HUES48 (cell line): ENCODE results near the gene TMEM191C.
"Not testable (repeated sequence)": the region's sequence is repeated elsewhere in the genome, so short reads cannot be mapped to it uniquely, and the experiment has no call there.

Source experiments
- H3K27ac ChIP-seq: one replicate; pipeline ENCODE4 v1.7.0; 2013; ENCODE audit warnings: low read depth, low read length, inconsistent platforms
- H3K27me3 ChIP-seq: 2 replicates; pipeline ENCODE4 v1.6.1; 2013; ENCODE audit warnings: mild to moderate bottlenecking, low read length; ENCODE audit not compliant: control insufficient read depth, insufficient read depth
- H3K36me3 ChIP-seq: 2 replicates; pipeline ENCODE4 v1.6.1; 2013; ENCODE audit warnings: low read length; ENCODE audit not compliant: control insufficient read depth, insufficient read depth
- H3K4me1 ChIP-seq: 2 replicates; pipeline ENCODE4 v1.6.1; 2013; ENCODE audit warnings: mild to moderate bottlenecking, low read length; ENCODE audit not compliant: control insufficient read depth, insufficient read depth
- H3K4me3 ChIP-seq: 2 replicates; pipeline ENCODE4 v1.5.1; 2013; ENCODE audit warnings: mild to moderate bottlenecking, low read depth, low read length
- H3K9ac ChIP-seq: 2 replicates; pipeline ENCODE4 v1.6.1; 2013; ENCODE audit warnings: mild to moderate bottlenecking, low read depth, low read length, moderate library complexity
- H3K9me3 ChIP-seq: 2 replicates; pipeline ENCODE4 v1.6.1; 2013; ENCODE audit warnings: low read length; ENCODE audit not compliant: control insufficient read depth, insufficient read depth

TMEM191C gene

GRCh38 chr22:21467337-21468193 lies at the start of gene TMEM191C:
TSS of gene TMEM191C (plus strand) at chr22:21467387. CDS start at chr22:21467460, 73 bp downstream.
- Histone ChIP-seq H3K27ac (peak within 1 kb of the TSS; percentile 64), H3K4me3 (peak within 1 kb of the TSS; percentile 49)
- not testable (repeated sequence) for H3K4me1 ChIP-seq, H3K9me3 ChIP-seq, H3K36me3 ChIP-seq, H3K9ac ChIP-seq, H3K27me3 ChIP-seq

DNA sequence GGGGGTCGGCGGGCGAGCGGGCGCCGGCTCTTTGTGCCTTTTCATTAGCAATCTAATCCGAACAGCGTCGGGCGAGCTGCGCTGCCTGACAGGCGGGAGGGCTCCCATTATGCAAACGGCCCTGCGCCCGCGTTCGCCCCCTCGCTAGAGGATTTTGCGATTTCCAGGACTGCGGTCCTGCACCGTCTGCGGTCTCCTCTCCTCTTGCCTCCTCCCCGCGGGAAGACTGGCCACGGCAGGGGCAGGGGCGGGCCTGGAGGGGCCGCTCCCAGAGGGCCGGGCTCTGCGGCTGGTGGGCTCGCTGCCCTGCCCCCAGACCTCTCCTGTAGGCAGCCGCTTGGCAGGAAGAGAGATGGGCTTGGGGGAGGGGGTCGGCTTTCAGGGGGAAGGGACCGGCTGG lies 49.3 kb upstream of the TMEM191C start:
- not testable (repeated sequence) for H3K9ac ChIP-seq, H3K36me3 ChIP-seq, H3K27ac ChIP-seq, H3K27me3 ChIP-seq, H3K4me1 ChIP-seq, H3K9me3 ChIP-seq
- peak overlapping the region; percentile 55; the same call in 1 of the 2 replicates for H3K4me3 ChIP-seq

GRCh38 chr22:21418974-21419638 lies 48.1 kb upstream of the TMEM191C start:
- not testable (repeated sequence) for H3K9ac ChIP-seq, H3K36me3 ChIP-seq, H3K27me3 ChIP-seq, H3K9me3 ChIP-seq, H3K4me3 ChIP-seq, H3K4me1 ChIP-seq, H3K27ac ChIP-seq

GRCh38 chr22:21420180-21420763 lies 46.9 kb upstream of the TMEM191C start:
- H3K27ac ChIP-seq, H3K36me3 ChIP-seq, H3K4me1 ChIP-seq, H3K27me3 ChIP-seq, H3K4me3 ChIP-seq, H3K9ac ChIP-seq, H3K9me3 ChIP-seq: not testable (repeated sequence)

- not testable (repeated sequence) for H3K9ac ChIP-seq, H3K27ac ChIP-seq, H3K27me3 ChIP-seq, H3K4me1 ChIP-seq, H3K36me3 ChIP-seq, H3K9me3 ChIP-seq, H3K4me3 ChIP-seq
Measured at GRCh38 chr22:21424084-21424709, 43.0 kb upstream of the TMEM191C start.

- H3K9me3 ChIP-seq, H3K27me3 ChIP-seq, H3K4me3 ChIP-seq, H3K4me1 ChIP-seq, H3K36me3 ChIP-seq, H3K9ac ChIP-seq, H3K27ac ChIP-seq: not testable (repeated sequence)
Measured at GRCh38 chr22:21434378-21435233, 32.6 kb upstream of the TMEM191C start.

DNA sequence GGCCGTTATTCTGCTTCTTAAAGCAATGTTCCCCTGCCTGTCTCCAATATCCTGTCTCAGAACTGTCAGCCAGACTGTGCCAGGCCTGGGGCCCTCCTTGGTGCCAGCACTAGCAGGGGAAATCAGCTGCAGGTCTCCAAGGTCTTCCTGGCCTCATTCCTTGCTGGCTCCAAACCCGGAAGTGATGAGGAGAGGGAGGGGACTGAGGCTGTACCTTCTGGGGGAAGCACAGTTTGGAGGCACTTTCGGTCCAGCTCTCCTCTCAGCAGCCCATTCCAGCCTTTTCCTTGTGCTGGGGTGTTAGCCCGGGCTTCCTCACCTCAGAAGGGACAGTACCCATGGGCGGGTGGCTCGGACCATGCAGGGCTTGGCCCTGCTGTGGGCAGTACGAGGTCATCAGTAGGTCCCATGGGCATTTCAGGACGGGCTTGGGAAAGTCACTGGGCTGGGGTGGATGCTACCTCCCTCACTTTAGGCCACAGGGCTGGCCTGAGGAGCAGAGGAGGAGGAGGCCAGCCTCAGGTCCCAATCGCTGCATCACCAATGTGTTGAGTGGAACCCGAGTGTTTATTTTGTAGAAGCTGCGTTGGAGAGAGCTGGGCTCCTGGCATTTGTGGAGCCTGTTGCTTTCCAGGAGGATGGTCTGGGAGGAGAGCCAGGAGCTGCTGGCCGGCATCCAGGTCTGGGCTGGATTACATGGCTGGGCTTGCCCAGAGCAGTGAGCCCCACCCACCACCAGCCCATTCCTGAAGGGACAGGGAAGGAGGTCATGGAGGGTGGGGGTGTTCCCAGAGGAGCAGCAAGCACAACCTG lies 31.0 kb upstream of the TMEM191C start:
- H3K9me3 ChIP-seq, H3K27ac ChIP-seq, H3K9ac ChIP-seq, H3K27me3 ChIP-seq, H3K4me3 ChIP-seq, H3K36me3 ChIP-seq, H3K4me1 ChIP-seq: not testable (repeated sequence)

- H3K4me1 ChIP-seq, H3K27ac ChIP-seq, H3K9ac ChIP-seq, H3K36me3 ChIP-seq, H3K4me3 ChIP-seq, H3K27me3 ChIP-seq, H3K9me3 ChIP-seq: not testable (repeated sequence)
Measured at GRCh38 chr22:21438013-21438412, 29.2 kb upstream of the TMEM191C start.

GRCh38 chr22:21440018-21440636 lies 27.1 kb upstream of the TMEM191C start:
- not testable (repeated sequence) for H3K9ac ChIP-seq, H3K36me3 ChIP-seq, H3K27me3 ChIP-seq, H3K27ac ChIP-seq, H3K4me1 ChIP-seq, H3K9me3 ChIP-seq, H3K4me3 ChIP-seq

DNA sequence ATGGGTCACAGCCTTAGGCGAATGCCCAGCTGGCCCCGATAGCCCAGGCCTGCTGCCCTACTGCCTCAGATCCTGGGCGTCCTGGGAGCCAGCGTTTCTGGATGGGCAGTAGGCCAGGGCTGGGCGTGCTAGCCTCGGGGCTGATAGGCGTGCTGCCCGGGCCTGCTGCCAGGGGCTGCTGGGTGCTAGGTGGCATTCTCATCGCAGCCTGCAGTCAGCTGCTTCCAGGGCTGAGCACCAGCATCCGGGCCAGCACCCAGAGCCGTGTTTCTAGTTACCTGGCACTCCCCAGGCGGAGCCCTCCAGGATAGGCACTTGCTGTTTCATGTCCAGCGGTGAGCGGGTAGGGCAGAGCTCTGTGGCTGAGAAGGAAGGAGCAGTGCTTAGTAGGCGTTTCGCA lies 26.5 kb upstream of the TMEM191C start:
- H3K27me3 ChIP-seq, H3K9ac ChIP-seq, H3K27ac ChIP-seq, H3K4me3 ChIP-seq, H3K4me1 ChIP-seq, H3K36me3 ChIP-seq, H3K9me3 ChIP-seq: not testable (repeated sequence)
